DMS53 (cell line): ENCODE results near the gene RPS2.

Experiments
- DNase-seq: peaks from one replicate; lab custom pipeline; 2025; lab: John Stamatoyannopoulos, UW

The RPS2 gene

GRCh38 chr16:1998852-1999801, 34.5 kb upstream of the RPS2 start:
- DNase-seq = no peak

- no peak for DNase-seq
Observed at GRCh38 chr16:1998360-1998835, 33.8 kb upstream of the RPS2 start.

GRCh38 chr16:1997494-1998359, 33.1 kb upstream of the RPS2 start:
- DNase-seq = no peak

DNA sequence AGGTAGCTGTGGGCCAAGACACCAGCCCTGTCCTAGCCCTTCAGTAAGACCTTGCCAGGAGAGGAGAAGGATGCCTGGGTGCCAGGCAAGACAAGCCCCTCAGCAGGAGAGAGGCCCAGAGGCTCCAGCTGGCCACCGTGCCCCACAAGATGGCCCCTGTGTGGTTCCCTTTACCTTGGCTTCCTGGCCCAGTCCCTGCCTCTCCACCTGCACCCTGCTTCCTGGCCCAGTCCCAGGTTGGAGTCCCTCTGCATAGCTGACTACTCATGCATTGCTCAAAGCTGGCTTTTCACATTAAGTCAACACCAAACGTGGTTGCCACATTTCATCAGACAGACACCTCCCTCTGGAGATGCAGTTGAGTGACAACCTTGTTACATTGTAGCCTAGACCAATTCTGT, 29.1 kb upstream of the RPS2 start:
- peak; percentile 81 for DNase-seq

DNA sequence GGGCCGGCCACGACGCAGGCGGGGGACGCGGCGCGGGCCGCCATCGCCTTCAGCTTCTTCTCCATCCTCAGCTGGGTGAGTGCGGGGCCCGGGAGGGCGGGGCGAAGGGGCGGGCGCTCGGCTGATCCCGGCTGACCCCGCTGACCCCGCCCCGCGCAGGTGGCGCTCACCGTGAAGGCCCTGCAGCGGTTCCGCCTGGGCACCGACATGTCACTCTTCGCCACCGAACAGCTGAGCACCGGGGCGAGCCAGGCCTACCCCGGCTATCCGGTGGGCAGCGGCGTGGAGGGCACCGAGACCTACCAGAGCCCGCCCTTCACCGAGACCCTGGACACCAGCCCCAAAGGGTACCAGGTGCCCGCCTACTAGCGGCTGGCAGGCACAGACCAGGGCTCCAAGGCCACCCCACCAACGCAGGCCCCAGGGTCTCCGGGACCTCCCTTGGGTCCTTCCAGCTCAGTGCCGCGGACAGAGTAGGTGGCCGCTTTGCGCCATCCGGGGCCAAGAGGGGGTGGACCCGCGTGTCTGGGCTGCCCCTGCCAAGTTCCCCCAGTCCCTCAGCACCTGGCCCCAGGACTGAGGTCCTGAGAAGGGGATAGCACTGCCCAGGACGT, 28.2 kb upstream of the RPS2 start:
- DNase-seq = no peak

- DNase-seq = peak; percentile 96
Observed at GRCh38 chr16:1991948-1992703, 27.5 kb upstream of the RPS2 start.

GRCh38 chr16:1991588-1991947, 26.9 kb upstream of the RPS2 start:
- no peak for DNase-seq

- peak; percentile 84 for DNase-seq
Observed at GRCh38 chr16:1991135-1991551, 26.5 kb upstream of the RPS2 start.

DNA sequence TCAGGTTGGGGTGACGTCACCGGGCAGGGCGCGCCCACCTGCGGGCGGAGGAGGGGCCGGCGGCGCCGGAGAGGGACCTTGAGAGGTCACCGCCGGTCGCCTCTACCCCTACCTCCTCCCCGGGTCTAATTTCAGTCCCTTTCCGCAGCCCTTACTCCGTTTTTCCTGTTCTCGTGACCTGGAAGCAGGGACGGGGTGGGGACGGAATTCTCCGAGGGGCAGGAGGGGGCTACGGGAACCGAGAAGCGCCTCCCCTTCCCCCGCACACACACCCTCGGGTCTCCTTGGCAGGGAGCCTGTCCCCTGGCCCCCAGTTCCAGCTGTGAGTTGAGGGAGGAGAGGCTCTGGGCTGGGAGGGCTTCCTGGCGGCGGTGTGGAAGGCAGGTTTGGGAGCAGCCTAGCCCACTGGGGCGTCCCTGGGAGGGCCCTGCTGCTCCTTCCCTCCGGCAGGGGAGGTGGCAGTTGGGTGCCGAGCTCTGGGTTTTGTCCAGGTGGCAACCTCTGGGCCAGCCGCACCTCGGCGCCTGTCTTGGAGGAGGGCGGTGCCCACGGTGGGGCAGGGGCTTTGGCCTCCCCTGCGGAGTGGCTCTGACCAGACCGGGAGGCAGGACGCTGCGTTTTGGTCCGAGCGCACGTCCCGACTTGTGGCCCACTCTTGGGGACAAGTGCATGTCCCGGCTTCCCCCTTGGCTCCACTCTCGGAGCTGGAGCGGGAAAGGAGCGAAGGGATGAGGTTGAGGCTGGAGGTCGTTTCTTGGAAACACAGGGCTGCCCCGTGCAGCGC, 25.9 kb upstream of the RPS2 start:
- peak; percentile 75 for DNase-seq

DNA sequence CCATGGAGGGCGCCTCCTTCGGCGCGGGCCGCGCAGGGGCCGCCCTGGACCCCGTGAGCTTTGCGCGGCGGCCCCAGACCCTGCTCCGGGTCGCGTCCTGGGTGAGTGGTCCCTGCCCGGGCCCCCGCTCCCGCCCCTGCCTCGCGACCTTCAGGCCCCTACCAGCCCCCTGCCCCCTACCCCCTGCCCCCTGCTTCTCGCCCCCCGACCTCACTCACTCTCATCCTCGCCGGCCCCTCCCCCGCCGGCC, 25.4 kb upstream of the RPS2 start:
- no peak for DNase-seq

DNA sequence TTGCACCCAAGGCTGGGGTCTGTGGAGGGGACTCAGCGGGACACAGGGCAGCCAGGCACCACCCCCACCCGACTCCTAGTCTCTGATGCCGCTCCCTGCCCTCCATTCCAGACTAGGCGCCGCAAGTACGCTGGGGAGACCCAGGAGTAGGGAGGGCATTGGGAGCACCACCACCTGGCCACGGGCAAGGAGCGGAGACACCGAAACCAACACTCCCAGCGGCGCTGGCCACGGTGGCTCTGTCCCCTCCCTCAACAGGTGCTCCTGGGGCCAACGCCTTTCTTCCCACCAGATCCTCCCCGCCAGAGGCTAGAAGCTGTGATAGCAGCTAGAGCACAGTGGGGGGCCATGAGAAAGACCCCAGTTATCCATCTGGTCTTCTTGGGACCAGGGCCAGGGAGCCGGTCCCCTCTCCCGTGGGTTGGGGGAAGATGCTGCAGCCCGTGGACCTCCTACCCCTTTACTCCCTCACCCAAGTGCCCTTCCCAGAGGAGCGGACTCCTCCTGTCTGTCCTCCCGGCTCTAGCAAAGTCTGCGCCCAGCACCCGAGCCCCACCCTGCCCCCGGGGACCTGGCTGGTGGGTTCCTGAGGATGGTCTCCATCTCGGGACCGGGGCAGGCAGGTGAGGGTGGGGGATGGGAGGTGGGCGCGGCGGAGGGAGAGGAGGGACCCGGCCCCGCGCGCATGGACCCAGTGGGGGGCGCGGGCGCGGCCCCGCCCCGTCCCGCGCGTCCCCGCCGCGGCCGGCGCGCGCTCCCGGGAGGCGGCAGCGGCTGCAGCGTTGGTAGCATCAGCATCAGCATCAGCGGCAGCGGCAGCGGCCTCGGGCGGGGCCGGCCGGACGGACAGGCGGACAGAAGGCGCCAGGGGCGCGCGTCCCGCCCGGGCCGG, 24.8 kb upstream of the RPS2 start, which contains the start of gene SYNGR3:
Gene SYNGR3 (plus strand): TSS at position 762 of the 892 bp plus-strand sequence. CDS start 133 bp downstream, outside the sequence.
- DNase-seq = peak; percentile 75

DNA sequence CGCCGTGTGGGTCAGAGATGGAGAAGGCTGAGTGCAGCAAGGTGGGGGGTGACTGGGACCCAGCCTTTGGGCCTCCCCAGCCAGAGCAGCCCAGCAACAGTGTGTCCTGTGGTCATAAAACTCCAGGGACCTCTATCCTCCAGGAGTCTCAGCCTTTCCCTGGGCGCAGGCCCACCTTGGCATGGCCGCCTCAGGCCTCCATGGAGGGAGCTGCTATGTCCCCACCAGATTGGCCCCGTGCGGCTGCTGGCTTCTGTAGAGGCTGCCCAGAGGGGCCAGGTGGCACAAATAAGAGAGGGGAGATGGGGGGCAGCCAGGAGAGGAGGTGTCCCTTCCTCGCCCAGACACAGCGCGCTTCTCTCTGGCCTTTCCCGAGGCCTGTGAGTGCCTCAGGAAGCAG, 22.6 kb upstream of the RPS2 start:
- DNase-seq = no peak

DNA sequence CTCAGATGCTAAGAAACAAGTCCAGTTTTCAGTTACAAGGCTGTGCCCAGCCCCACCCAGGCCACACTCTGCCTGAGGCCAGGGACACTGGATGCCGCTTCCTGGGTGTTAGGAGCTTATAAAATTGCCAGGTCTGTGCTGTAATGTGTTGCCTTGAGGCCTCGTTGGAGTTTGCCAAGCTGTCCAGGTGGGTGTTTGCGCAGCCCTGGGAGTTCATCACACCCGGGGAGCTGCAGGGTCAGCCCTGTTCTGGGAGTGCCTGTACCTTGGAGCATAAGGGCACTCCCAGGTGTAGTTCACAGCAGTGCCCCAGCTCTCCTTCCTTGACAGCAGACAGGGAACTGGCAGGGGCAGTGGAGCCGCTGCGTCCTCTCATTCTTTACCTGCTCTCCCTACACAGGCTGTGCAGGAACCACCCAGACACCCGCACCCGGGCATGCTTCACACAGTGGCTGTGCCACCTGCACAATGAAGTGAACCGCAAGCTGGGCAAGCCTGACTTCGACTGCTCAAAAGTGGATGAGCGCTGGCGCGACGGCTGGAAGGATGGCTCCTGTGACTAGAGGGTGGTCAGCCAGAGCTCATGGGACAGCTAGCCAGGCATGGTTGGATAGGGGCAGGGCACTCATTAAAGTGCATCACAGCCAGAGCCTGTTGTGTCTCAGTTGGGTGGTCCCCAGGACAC, 21.0 kb upstream of the RPS2 start:
- no peak for DNase-seq

- DNase-seq = peak; percentile 72
Observed at GRCh38 chr16:1984347-1985225, 20.0 kb upstream of the RPS2 start.

DNA sequence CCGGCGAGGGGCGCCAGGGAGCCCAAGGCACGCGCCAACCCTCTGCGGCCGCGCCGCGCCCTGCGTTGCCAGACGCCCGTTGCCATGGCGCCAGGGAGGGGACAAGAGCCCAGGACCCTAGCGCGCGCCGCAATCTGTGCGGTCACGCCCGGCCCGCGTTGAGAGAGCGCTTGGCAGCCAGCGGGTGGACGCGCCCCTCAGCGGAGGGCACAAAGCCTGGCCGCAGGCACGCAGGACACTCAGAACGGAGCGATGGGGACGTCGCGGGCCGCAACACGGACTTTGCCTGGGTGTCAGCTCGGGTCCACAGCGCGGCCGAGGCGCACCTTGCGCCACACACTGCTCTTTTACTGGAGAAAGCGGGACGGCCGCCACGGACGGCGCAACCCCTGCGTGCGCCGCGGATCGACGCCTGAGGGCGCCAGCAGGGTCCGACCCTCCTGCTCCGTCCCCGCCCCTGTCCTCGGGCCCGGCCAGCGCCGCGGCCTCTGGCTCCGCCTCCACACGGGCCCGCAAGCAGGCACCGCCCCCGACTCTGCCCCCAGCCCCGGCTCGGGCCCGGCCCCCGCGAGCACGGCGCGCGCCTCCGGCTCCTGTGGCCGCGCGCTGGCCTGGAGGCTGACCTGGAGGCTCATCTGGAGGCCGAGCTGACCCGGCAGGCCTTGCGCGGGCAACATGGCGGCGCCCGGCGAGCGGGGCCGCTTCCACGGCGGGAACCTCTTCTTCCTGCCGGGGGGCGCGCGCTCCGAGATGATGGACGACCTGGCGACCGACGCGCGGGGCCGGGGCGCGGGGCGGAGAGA, 19.1 kb upstream of the RPS2 start, which contains the start of gene GFER:
Gene GFER (plus strand): TSS at position 650 of the 803 bp plus-strand sequence. CDS start 26 bp downstream, at position 676.
- peak; percentile 95 for DNase-seq

DNA sequence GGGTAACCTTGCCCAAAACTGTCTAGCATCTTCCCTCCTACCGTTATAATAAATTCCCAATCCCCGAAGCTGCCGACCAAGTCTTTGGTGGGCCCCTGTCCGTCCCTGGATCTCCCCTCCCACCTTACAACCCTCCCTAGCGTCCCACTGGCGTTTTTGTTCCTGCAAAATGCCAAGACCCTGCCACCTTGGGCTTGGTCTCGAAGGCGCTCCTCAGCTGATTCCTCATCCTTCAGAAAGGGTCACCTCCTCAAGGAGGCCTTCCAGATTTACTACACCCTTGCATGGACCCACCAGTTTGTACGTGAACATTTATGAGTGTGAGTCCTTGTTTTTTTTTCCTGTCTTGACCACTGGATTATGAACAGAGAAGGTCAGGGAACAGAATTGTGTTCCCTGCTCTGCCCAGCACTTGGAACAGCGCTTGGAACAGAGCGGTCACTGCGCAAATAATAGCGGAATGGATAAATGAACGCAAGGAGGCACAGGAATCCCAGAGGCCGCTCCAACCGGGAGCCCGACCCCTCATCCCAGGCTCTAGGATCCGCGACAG, 18.4 kb upstream of the RPS2 start:
- DNase-seq = no peak

DNA sequence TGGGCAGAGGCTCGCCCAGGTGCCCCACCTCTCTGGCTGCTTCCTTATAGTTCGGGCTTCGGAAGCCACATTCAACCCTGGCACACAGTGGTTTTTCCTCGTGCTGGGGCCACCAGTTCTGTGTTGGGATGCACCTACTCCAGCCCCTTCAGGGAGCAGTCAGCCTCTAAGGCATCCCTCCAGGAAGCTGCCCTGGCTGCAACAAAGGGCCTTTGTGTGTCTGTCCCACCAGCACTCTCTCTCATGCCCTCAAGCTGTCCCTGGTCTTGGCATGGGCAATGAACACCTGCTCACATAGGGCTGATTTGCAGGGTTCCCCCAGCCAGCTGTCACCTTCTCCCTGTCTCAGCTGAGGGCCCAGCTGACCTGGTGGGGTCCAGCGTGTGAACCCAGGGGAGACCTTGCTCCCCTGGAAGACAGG, 17.4 kb upstream of the RPS2 start:
- DNase-seq = no peak
